ENCODE measurements around the gene PLAC1. TPM values are rescaled to one million over a fixed set of nuclear protein-coding genes. Genes with fewer than 3 reads are reported as not detected.

Gene PLAC1
- total and polyA plus RNA-seq, 4 donors, result 0.31 to 0.63 (median 0.47) TPM; not detected in 1

DNA sequence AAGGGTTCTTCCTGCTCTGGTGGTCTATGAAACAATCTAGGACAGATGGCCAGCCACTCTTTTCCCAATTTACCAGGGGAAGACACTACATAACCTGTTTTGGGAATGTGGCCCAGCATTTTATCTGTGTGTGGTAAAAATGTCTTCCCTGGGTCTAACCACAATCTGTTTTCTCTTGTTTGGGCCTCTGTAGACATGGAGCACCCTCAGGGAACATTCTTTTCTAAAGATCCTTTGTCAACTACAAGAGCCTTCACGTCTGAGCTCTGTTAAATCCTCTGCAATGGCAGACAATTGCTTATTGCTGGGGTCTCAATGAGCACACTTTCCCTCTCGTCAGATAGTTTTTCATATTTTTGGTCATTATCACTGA, 35.5 kb downstream of the PLAC1 start:
- Histone ChIP-seq H3K9ac (ENCODE audit: insufficient read depth in 1 of 2, low read length in 2 of 2) (no peak overlapping the region), H3K9me3 (ENCODE audit: control insufficient read depth in 4 of 4, insufficient read depth in 3 of 4, low read length in 3 of 4) (no peaks in the 10 kb centered on the region), H3K36me3 (ENCODE audit: control insufficient read depth in 4 of 4, insufficient read depth in 4 of 4, low read length in 4 of 4) (no peaks in the 10 kb centered on the region), H3K4me3 (no peak overlapping the region), H3K4me1 (ENCODE audit: control insufficient read depth in 5 of 5, insufficient read depth in 5 of 5, low read length in 5 of 5) (peaks cover 2 to 19% (median 7%) of the 10 kb centered on the region in 5 donors), H3K27me3 (ENCODE audit: control insufficient read depth in 3 of 3, insufficient read depth in 3 of 3, low read length in 2 of 3) (peaks cover 0 to 26% (median 0%) of the 10 kb centered on the region in 3 donors), H3K27ac (ENCODE audit: low read depth in 1 of 2, low read length in 1 of 2) (no peak overlapping the region)
- TF ChIP-seq, protein P1, sequence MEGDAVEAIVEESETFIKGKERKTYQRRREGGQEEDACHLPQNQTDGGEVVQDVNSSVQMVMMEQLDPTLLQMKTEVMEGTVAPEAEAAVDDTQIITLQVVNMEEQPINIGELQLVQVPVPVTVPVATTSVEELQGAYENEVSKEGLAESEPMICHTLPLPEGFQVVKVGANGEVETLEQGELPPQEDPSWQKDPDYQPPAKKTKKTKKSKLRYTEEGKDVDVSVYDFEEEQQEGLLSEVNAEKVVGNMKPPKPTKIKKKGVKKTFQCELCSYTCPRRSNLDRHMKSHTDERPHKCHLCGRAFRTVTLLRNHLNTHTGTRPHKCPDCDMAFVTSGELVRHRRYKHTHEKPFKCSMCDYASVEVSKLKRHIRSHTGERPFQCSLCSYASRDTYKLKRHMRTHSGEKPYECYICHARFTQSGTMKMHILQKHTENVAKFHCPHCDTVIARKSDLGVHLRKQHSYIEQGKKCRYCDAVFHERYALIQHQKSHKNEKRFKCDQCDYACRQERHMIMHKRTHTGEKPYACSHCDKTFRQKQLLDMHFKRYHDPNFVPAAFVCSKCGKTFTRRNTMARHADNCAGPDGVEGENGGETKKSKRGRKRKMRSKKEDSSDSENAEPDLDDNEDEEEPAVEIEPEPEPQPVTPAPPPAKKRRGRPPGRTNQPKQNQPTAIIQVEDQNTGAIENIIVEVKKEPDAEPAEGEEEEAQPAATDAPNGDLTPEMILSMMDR (IDR thresholded peaks at IDR 0.05; ENCODE audit: control extremely low read depth, extremely low read depth), result no peak
- ATAC-seq (ENCODE audit: insufficient read depth, low FRiP score) (no peak), DNase-seq (no peak)
- 69 to 97% methylated on average over 2 of the region's 2 CpGs for WGBS, 2 donors

DNA sequence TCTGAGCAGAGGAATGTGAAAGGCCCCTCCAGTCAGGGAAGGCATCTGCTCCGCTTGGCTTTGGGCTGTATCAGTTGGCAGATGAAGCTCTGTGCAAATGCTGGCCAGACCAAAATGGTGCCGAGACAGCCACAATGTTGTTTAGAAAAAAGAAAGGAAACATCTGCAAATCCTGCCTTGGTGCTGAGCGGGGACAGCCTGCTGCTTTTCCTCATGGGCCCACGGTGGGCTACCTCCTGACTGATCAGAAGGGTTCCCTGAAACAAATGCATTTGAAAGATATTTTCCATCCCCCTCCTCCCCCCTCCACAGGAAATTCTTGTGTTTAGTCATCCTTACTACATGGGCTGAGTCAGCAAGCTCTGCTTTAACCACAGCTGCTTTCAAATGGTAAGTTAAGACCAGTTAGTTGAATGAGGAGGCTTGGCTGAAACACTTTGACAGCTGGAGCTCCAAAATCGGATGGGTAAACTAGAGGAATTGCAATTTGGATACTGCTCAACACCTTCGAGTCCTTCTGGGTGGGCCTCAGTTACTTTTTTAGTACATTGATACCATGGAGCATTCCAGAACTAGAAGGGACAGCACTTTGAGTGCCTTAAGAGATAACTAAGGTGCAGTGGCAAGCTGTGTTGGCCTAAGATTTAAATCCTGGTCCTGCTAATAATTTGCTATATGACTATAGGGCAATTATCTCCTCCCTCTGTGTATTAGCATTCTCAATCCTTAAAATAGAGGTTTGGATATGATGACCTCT, 36.0 kb downstream of the PLAC1 start:
- peak; percentile 35 to 74 (median 73) for DNase-seq
- 20 to 42% methylated on average over 6 of the region's 6 CpGs for WGBS, 2 donors

DNA sequence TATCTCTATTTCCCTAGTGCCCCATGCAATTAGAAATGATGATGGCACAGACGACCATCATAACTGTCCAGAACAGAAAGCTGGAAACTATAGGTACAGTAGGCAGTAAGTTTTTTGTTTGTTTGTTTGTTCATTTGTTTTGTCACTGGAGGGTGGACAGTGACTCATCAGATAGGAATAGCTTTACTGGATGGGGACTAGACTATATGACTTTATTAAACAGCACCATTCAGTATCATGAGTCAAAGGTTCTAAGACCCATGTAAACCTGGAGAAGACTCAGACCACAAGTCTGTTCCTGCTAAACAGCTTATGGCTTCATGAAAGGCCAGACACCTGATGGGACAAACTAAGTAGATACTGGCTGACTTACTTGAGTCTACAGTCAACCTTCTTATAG, 38.4 kb downstream of the PLAC1 start:
- TF ChIP-seq, protein P1 (IDR thresholded peaks at IDR 0.05; ENCODE audit: control extremely low read depth, extremely low read depth), result no peak
- DNase-seq (no peak), ATAC-seq (ENCODE audit: insufficient read depth, low FRiP score) (no peak)
- Histone ChIP-seq H3K36me3 (ENCODE audit: control insufficient read depth in 4 of 4, insufficient read depth in 4 of 4, low read length in 4 of 4) (no peaks in the 10 kb centered on the region), H3K27ac (ENCODE audit: low read depth in 1 of 2, low read length in 1 of 2) (no peak overlapping the region), H3K4me3 (no peak overlapping the region), H3K9me3 (ENCODE audit: control insufficient read depth in 4 of 4, insufficient read depth in 3 of 4, low read length in 3 of 4) (no peaks in the 10 kb centered on the region), H3K27me3 (ENCODE audit: control insufficient read depth in 3 of 3, insufficient read depth in 3 of 3, low read length in 2 of 3) (peaks cover 0 to 18% (median 0%) of the 10 kb centered on the region in 3 donors), H3K9ac (ENCODE audit: insufficient read depth in 1 of 2, low read length in 2 of 2) (no peak overlapping the region), H3K4me1 (ENCODE audit: control insufficient read depth in 5 of 5, insufficient read depth in 5 of 5, low read length in 5 of 5) (peaks cover 2 to 16% (median 6%) of the 10 kb centered on the region in 5 donors)
- WGBS, 2 donors, result 86 to 92% methylated on average over 1 of the region's 1 CpG

More for the DNA sequence above, 36.0 kb downstream of the PLAC1 start:
- no peak overlapping the region for H3K4me3 ChIP-seq
- H3K9ac ChIP-seq (ENCODE audit: insufficient read depth in 1 of 2, low read length in 2 of 2), result no peak overlapping the region
- H3K27ac ChIP-seq (ENCODE audit: low read depth in 1 of 2, low read length in 1 of 2), result no peak overlapping the region
- peaks cover 0 to 24% (median 0%) of the 10 kb centered on the region in 3 donors for H3K27me3 ChIP-seq (ENCODE audit: control insufficient read depth in 3 of 3, insufficient read depth in 3 of 3, low read length in 2 of 3)
- peaks cover 2 to 19% (median 7%) of the 10 kb centered on the region in 5 donors for H3K4me1 ChIP-seq (ENCODE audit: control insufficient read depth in 5 of 5, insufficient read depth in 5 of 5, low read length in 5 of 5)
- H3K9me3 ChIP-seq (ENCODE audit: control insufficient read depth in 4 of 4, insufficient read depth in 3 of 4, low read length in 3 of 4), result no peaks in the 10 kb centered on the region
- peak; percentile 62 for ATAC-seq (ENCODE audit: insufficient read depth, low FRiP score)
- TF ChIP-seq, protein P1 (IDR thresholded peaks at IDR 0.05; ENCODE audit: control extremely low read depth, extremely low read depth), result no peak
- H3K36me3 ChIP-seq (ENCODE audit: control insufficient read depth in 4 of 4, insufficient read depth in 4 of 4, low read length in 4 of 4), result no peaks in the 10 kb centered on the region
